Upper lobe of left lung (tissue), 6 donors: ENCODE results near the gene MCF2L2. TPM values are rescaled to one million over a fixed set of nuclear protein-coding genes. Genes with fewer than 3 reads are reported as not detected.

Experiments
- ATAC-seq, 2 donors: fragments of 200-7000 bp; cut with Tn5 transposase; one replicate each; pipeline ENCODE4 v1.9.1; 2022; ENCODE audit warnings: mild to moderate bottlenecking in 2 of 2, moderate library complexity in 2 of 2; ENCODE audit not compliant: low FRiP score in 2 of 2
- DNase-seq, 2 donors: peaks; one replicate each; pipeline ENCODE4 v3.0.0-alpha.2; 2019 to 2020
- H3K27ac ChIP-seq, 4 donors: fragments of 200-600 bp; sonication (generic); one replicate each; pipeline ENCODE4 v1.5.1; 2016 to 2019
- H3K27me3 ChIP-seq, 4 donors: fragments of 200-600 bp; sonication (generic); one replicate each; pipeline ENCODE4 v1.5.1; 2017 to 2019
- H3K36me3 ChIP-seq, 4 donors: fragments of 200-600 bp; sonication (generic); one replicate each; pipeline ENCODE4 v1.5.1; 2016 to 2019
- H3K4me1 ChIP-seq, 4 donors: fragments of 200-600 bp; sonication (generic); one replicate each; pipeline ENCODE4 v1.5.1; 2018 to 2019
- H3K4me3 ChIP-seq, 4 donors: fragments of 200-600 bp; sonication (generic); one replicate each; pipeline ENCODE4 v1.5.1; 2017 to 2019; ENCODE audit warnings: mild to moderate bottlenecking in 2 of 4, moderate library complexity in 1 of 4
- H3K9me3 ChIP-seq, 4 donors: fragments of 200-600 bp; sonication (generic); one replicate each; pipeline ENCODE4 v1.5.1; 2018 to 2019
- CTCF ChIP-seq, 6 experiments: fragments of 450-650 bp in 4 of 6; fragments of 200-600 bp in 2 of 6; sonication (generic) in 2 of 6; IDR thresholded peaks; one replicate each; pipeline ENCODE4 v1.5.1; 2016 to 2019; ENCODE audit warnings: antibody characterized with exemption in 6 of 6
- EP300 ChIP-seq, 4 donors: sonication (generic); formaldehyde crosslinking; IDR thresholded peaks; one replicate each; pipeline ENCODE4 v1.5.1; 2017; ENCODE audit warnings: antibody characterized with exemption in 4 of 4, control low read depth in 2 of 4
- POLR2A ChIP-seq, 4 donors: fragments of 450-650 bp; IDR thresholded peaks; one replicate each; pipeline ENCODE4 v1.5.1; 2016 to 2017; ENCODE audit warnings: antibody characterized with exemption in 4 of 4, mild to moderate bottlenecking in 2 of 4
- POLR2AphosphoS5 ChIP-seq, 2 donors: sonication (generic); formaldehyde crosslinking; IDR thresholded peaks; one replicate each; pipeline ENCODE4 v1.5.1; 2017; ENCODE audit warnings: antibody characterized with exemption in 2 of 2
- WGBS, 2 donors: methylation state at CpG; one replicate each; pipeline ENCODE4 v1.1.5; 2017 to 2018; 5-methylcytosine and 5-hydroxymethylcytosine counted together
- total RNA-seq, 6 donors: library from RNA; depleted of rRNA in 4 of 6; stranded (reverse); fragments of >200 nt in 4 of 6; gene quantifications; one replicate each; pipeline versions ENCODE4 v1.1.0 to v1.2.1, GENCODE V29; 2016 to 2021
- donor health status: DM: no; HTN: no; CAD: no; lungs with moderate emphysema.
- donor health status: DM: no; HTN: yes; CAD: no; lungs with severe emphysema.

The MCF2L2 gene
- total RNA-seq, 6 donors from 2014 or later, result 0.22 to 2.0 (median 1.2) TPM

DNA sequence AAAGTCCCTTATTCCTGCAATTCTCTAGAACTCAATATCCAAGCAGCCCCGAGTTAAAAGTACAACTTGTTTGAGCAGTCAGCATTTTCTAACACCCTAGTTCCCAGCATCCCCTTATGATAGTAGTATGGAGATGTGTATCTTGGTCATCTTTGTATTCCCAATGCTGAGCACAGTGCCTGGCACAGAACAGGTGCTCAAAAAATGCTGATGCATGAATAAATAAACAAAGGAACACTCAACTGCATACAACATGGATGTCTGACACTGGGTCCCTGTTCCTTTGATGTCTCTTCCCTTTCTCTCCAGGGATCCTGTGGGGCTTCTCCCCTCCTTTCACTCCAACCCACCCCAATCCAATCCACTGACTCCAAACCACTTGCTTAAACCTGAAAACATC is 199.2 kb downstream of the MCF2L2 start:
- Histone ChIP-seq H3K27ac (no peak overlapping the region), H3K36me3 (no peaks in the 10 kb centered on the region), H3K9me3 (no peaks in the 10 kb centered on the region), H3K27me3 (no peaks in the 10 kb centered on the region), H3K4me3 (no peak overlapping the region), H3K4me1 (peaks cover 0 to 5% (median 0%) of the 10 kb centered on the region in 4 donors)
- no peak for ATAC-seq
- TF ChIP-seq POLR2A (IDR thresholded peaks at IDR 0.05) (no peak), CTCF (IDR thresholded peaks at IDR 0.05) (no peak), EP300 (IDR thresholded peaks at IDR 0.05) (no peak)
- WGBS, 2 donors, result 92 to 94% methylated on average over 1 of the region's 1 CpG
- DNase-seq, result no peak

DNA sequence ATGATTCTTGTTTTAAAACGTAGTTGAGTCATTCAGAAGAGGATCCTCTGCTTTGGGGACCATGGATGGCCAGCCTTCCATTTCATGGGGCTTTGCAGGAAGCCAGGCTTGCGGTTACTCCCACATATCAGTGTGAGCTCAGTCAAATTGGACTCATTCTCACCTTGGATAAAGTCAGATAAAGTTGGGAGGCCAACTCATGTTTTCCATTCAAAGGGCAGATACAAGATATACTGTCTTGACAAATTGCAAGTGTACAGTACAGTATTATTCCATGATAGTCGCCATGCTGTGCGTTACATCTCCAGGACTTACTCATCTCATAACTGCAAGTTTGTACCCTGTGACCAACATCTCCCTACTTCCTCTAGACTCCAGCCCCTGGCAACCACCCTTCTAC is 200.8 kb downstream of the MCF2L2 start:
- H3K4me1 ChIP-seq, result no peaks in the 10 kb centered on the region
- WGBS, 2 donors, result 92 to 93% methylated on average over 4 of the region's 4 CpGs
- no peaks in the 10 kb centered on the region for H3K36me3 ChIP-seq
- no peak for TF ChIP-seq CTCF (IDR thresholded peaks at IDR 0.05)
- TF ChIP-seq POLR2AphosphoS5 (IDR thresholded peaks at IDR 0.05), result no peak
- TF ChIP-seq POLR2A (IDR thresholded peaks at IDR 0.05), result no peak
- no peak for TF ChIP-seq EP300 (IDR thresholded peaks at IDR 0.05)
- DNase-seq (no peak), ATAC-seq (no peak)
- no peaks in the 10 kb centered on the region for H3K9me3 ChIP-seq
- H3K27ac ChIP-seq, result no peak overlapping the region
- no peak overlapping the region for H3K4me3 ChIP-seq
- H3K27me3 ChIP-seq, result no peaks in the 10 kb centered on the region

GRCh38 chr3:183226333-183226890 is 202.0 kb downstream of the MCF2L2 start:
- H3K4me3 ChIP-seq, result no peak overlapping the region
- no peaks in the 10 kb centered on the region for H3K27me3 ChIP-seq
- 66 to 73% methylated on average over 9 of the region's 9 CpGs for WGBS, 2 donors
- no peak overlapping the region for H3K27ac ChIP-seq
- H3K36me3 ChIP-seq, result no peaks in the 10 kb centered on the region
- DNase-seq, result no peak
- ATAC-seq, result no peak
- H3K9me3 ChIP-seq, result no peaks in the 10 kb centered on the region
- no peak for TF ChIP-seq EP300 (IDR thresholded peaks at IDR 0.05)
- no peak for TF ChIP-seq CTCF (IDR thresholded peaks at IDR 0.05)
- no peak for TF ChIP-seq POLR2AphosphoS5 (IDR thresholded peaks at IDR 0.05)
- no peak for TF ChIP-seq POLR2A (IDR thresholded peaks at IDR 0.05)
- H3K4me1 ChIP-seq, result no peaks in the 10 kb centered on the region

DNA sequence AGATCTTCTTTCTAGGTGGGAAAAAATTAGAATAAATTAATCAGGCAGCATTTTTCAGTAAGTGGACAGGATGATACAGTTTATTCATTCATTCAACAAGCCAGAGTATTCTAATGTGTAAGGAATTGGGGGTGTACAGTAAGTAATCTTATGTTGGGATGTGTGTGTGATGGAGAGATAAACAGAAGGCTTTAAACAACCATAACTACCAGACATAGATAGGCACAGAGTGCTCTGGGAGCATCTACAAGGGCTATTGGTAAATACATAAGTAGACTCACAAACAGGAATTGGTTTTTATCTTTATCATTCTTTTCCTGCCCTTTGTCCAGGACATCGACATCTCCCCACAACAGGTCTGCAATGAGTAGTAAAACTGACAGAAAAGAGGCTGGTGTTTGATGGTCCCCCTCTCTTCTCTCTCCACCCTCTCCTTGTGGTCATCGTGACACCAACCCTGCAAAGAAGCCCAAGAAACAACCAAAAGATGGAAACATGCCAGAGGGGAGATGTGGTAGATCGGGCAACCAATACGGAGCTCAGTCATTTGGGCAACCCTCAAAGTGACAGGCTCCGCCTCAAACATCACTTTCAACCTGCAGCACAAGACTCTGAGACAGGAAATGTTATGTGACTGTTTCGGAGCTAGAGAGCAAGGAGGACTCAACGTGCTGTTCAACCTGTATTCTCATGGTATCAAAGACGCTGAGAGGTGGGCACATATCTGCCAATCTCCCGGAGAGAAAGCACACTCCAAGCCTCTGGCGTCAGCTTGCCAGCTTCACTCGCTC is 204.0 kb downstream of the MCF2L2 start:
- Histone ChIP-seq H3K9me3 (no peaks in the 10 kb centered on the region), H3K36me3 (no peaks in the 10 kb centered on the region), H3K27ac (no peak overlapping the region), H3K4me1 (no peaks in the 10 kb centered on the region), H3K4me3 (no peak overlapping the region), H3K27me3 (no peaks in the 10 kb centered on the region)
- TF ChIP-seq POLR2A (IDR thresholded peaks at IDR 0.05) (no peak), EP300 (IDR thresholded peaks at IDR 0.05) (no peak), POLR2AphosphoS5 (IDR thresholded peaks at IDR 0.05) (no peak), CTCF (IDR thresholded peaks at IDR 0.05) (no peak)
- DNase-seq (no peak), ATAC-seq (no peak)
- 40 to 64% methylated on average over 8 to 11 of the region's 11 CpGs for WGBS, 2 donors
